Glutamatergic neuron (in vitro differentiated cells): Measurements from ENCODE around the gene CSNK1G2. TPM values are rescaled to one million over a fixed set of nuclear protein-coding genes. Genes with fewer than 3 reads are reported as not detected.

ENCODE experiments used
- DNase-seq: peaks from one replicate; pipeline ENCODE4 v3.0.0; 2022
- H3K27ac Mint-ChIP-seq: one replicate; pipeline ENCODE4 v1.8.0; 2020; ENCODE audit warnings: mild to moderate bottlenecking, mixed read lengths, inconsistent platforms; ENCODE audit not compliant: unreplicated experiment
- H3K27me3 Mint-ChIP-seq: one replicate; pipeline ENCODE4 v1.8.0; 2020; ENCODE audit warnings: mild to moderate bottlenecking, moderate library complexity, mixed read lengths, inconsistent platforms; ENCODE audit not compliant: unreplicated experiment
- H3K36me3 Mint-ChIP-seq: one replicate; pipeline ENCODE4 v1.8.0; 2020; ENCODE audit warnings: mild to moderate bottlenecking, mixed read lengths, inconsistent platforms; ENCODE audit not compliant: unreplicated experiment
- H3K4me1 Mint-ChIP-seq: one replicate; pipeline ENCODE4 v1.8.0; 2020; ENCODE audit warnings: mild to moderate bottlenecking, low read depth, mixed read lengths, inconsistent platforms; ENCODE audit not compliant: unreplicated experiment
- H3K4me3 Mint-ChIP-seq: one replicate; pipeline ENCODE4 v1.8.0; 2020; ENCODE audit warnings: mild to moderate bottlenecking, mixed read lengths, inconsistent platforms; ENCODE audit not compliant: unreplicated experiment
- H3K9me3 Mint-ChIP-seq: one replicate; pipeline ENCODE4 v1.8.0; 2020; ENCODE audit warnings: mild to moderate bottlenecking, moderate library complexity, mixed read lengths, inconsistent platforms; ENCODE audit not compliant: unreplicated experiment
- total RNA-seq: library from RNA; stranded (reverse); fragmentation: NEBNext Ultra II Directional; extraction: Animal tissue kit (Norgen Biotek cat#: 25700); gene quantifications from one replicate; pipeline ENCODE4 v1.2.1, GENCODE V29; 2021; ENCODE audit not compliant: unreplicated experiment
- TF ChIP-seq, protein P1 (sequence below): fragments of 200-600 bp; sonication (generic); IDR thresholded peaks from one replicate; pipeline ENCODE4 v1.5.0; 2021; ENCODE audit not compliant: partially characterized antibody, unreplicated experiment

The CSNK1G2 gene
- total RNA-seq, 1 donor from 2014 or later: 104 TPM

DNA sequence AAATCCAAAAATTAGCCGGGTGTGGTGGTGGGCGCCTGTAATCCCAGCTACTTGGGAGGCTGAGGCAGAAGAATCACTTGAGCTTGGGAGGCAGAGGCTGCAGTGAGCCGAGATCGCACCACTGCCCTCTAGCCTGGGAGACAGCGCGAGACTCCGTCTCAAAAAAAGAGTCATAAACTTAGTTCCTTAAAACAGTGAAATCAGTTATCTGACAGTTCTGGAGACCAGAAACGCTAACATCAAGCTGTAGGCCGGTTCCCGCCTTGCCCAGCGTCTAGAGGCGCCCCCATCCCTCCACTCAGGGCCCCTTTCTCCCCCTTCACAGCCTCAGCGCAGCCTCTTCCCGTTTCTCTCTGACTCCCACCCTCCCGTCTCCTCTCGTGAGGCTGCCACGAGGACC, 23.8 kb upstream of the CSNK1G2 start:
- DNase-seq: no peak
- Mint-ChIP-seq H3K4me3 (no peak overlapping the region), H3K27ac (no peak overlapping the region), H3K9me3 (no peaks in the 10 kb centered on the region), H3K36me3 (no peaks in the 10 kb centered on the region), H3K4me1 (no peaks in the 10 kb centered on the region), H3K27me3 (no peaks in the 10 kb centered on the region)
- TF ChIP-seq, protein P1, sequence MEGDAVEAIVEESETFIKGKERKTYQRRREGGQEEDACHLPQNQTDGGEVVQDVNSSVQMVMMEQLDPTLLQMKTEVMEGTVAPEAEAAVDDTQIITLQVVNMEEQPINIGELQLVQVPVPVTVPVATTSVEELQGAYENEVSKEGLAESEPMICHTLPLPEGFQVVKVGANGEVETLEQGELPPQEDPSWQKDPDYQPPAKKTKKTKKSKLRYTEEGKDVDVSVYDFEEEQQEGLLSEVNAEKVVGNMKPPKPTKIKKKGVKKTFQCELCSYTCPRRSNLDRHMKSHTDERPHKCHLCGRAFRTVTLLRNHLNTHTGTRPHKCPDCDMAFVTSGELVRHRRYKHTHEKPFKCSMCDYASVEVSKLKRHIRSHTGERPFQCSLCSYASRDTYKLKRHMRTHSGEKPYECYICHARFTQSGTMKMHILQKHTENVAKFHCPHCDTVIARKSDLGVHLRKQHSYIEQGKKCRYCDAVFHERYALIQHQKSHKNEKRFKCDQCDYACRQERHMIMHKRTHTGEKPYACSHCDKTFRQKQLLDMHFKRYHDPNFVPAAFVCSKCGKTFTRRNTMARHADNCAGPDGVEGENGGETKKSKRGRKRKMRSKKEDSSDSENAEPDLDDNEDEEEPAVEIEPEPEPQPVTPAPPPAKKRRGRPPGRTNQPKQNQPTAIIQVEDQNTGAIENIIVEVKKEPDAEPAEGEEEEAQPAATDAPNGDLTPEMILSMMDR: no peak

DNA sequence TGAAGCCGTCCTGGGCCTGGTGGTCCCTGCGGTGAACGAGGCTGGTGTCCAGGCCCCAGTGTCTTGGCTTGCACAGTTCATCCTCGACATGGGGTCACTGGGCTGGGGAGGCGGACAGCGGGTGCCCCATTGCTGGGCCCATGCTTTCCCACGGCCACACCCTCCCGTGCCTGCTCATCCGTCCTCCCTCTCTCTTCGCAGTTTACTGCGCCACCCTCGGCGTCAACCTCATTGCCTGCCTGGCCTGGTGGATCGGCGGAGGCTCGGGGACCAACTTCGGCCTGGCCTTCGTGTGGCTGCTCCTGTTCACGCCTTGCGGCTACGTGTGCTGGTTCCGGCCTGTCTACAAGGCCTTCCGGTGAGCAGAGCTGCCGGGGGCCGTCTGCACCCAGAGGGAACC, 23.0 kb upstream of the CSNK1G2 start:
- no peak overlapping the region for H3K4me3 Mint-ChIP-seq
- no peak for DNase-seq
- H3K36me3 Mint-ChIP-seq: no peaks in the 10 kb centered on the region
- H3K9me3 Mint-ChIP-seq: no peaks in the 10 kb centered on the region
- TF ChIP-seq, protein P1: no peak
- H3K27me3 Mint-ChIP-seq: no peaks in the 10 kb centered on the region
- H3K4me1 Mint-ChIP-seq: no peaks in the 10 kb centered on the region
- no peak overlapping the region for H3K27ac Mint-ChIP-seq

DNA sequence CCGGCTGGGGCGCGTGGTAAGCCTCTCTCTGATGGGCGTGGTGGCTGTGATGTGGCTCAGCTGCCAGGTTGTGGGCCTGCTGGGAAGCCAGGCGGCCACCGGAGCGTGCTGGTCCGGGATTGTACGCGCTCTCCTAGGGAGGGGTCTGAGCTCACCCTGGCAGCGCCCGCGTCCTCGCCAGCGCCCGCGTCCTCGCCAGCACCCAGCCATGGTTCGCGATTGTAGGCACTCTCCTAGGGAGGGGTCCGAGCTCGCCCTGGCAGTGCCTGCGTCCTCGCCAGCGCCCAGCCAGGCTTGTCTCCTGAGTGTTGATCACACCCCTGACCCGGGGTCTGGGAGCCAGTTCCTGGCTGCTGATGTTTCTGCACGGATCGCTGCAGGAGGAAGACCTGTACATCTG, 22.0 kb upstream of the CSNK1G2 start:
- H3K27me3 Mint-ChIP-seq: no peaks in the 10 kb centered on the region
- TF ChIP-seq, protein P1: no peak
- no peaks in the 10 kb centered on the region for H3K9me3 Mint-ChIP-seq
- no peak for DNase-seq
- H3K27ac Mint-ChIP-seq: no peak overlapping the region
- no peak overlapping the region for H3K4me3 Mint-ChIP-seq
- no peaks in the 10 kb centered on the region for H3K4me1 Mint-ChIP-seq
- H3K36me3 Mint-ChIP-seq: no peaks in the 10 kb centered on the region

DNA sequence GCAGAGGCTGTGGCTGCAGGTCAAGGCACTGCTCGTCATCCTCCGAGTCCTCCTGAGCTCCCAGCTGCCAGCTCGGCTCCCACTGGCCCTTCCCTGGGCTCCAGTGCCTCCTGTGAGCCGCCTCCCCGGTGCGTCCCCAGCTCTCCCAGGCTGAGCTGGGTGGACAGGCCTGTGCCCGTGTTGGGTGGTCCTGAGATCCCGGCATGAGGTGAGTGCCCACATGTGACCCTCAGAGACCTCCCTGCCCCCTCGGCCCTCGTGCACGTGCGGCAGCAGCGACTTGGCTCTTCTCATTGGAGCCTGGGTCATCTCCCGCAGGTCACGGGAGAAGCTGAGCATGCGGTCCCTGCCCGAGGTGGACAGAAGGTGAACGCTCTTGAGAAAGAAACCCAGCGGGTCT, 20.3 kb upstream of the CSNK1G2 start:
- TF ChIP-seq, protein P1: no peak
- no peak overlapping the region for H3K27ac Mint-ChIP-seq
- no peaks in the 10 kb centered on the region for H3K4me1 Mint-ChIP-seq
- no peaks in the 10 kb centered on the region for H3K27me3 Mint-ChIP-seq
- no peak for DNase-seq
- H3K4me3 Mint-ChIP-seq: no peak overlapping the region
- no peaks in the 10 kb centered on the region for H3K36me3 Mint-ChIP-seq
- peaks cover 1% of the 10 kb centered on the region for H3K9me3 Mint-ChIP-seq

DNA sequence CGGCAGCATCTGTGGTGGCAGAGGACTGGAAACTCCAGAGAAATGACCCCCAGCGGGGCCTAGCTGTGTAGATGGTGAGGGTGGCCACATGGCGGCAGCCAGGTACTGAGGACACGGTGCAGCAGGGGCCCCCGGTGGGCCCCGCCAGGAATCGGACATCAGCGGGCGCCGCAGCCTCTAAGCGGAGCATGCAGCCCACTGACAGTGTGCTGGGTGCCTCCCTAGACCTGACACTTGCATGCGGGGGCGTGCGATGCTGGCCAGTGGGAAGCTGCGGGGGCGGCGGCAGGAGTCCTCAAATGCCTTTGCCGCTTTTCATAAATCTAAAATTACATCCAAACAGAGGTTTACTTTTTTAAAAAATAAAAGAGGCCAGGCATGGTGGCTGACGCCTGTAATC, 19.6 kb upstream of the CSNK1G2 start:
- Mint-ChIP-seq H3K4me1 (no peaks in the 10 kb centered on the region), H3K27me3 (no peaks in the 10 kb centered on the region), H3K9me3 (peaks cover 1% of the 10 kb centered on the region), H3K4me3 (no peak overlapping the region), H3K27ac (no peak overlapping the region), H3K36me3 (no peaks in the 10 kb centered on the region)
- no peak for DNase-seq
- TF ChIP-seq, protein P1: no peak
